ENCODE measurements around the gene FBH1. TPM values are rescaled to one million over a fixed set of nuclear protein-coding genes. Genes with fewer than 3 reads are reported as not detected.

The FBH1 gene
- total and polyA plus RNA-seq, 10 of the 15 experiments (the other 5 are each of a cell fraction or from before 2014, with no cell fraction given) = 6.1 to 67.6 (median 47.2) TPM

DNA sequence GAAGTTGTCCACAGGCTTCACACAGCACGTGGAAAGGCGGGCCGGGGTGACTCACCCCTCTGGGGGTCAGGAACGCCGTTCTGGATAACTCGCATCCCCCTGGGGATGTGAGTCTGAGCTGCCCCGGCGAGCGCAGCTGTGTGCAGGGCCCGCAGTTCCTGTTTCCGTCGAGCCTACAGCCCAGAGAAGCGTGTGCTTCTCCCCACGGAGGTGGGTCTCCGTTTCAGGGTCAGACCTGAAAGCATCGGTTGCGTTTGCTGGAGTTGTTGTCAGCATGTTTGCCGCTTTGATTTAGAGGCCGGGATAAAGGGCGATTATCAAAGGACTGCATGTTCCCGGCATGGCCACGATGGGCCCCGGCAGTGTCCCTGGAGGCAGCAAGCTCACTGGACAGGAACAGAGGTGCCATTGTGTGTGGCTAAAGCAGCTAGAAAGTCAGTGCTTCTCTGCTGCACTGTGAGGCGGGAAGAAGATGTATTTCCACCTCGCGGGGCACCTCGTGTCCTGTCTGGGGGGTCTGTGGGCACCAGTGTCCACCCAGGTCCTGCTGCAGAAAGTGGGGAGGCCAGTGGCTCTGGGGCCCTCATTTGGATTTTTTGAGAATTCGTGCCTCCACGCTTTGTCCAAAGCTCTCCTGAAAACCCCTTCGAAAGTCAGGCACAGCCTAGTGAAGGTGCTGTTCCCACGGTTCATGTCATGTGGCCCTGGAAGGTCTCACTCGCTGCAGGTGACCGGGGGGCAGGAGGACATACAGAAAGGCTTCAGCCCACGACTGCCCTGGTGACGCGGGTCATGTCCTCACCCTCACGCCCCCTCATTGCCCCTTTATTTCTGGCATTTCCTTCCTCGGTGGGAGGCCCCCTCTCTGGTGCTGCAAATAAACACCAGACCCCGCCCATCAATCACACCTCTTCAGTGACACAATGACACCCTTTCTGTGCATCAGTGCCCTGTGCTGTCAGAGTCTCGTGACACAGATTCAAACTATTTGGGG is 49.4 kb upstream of the FBH1 start (continued):
- TF ChIP-seq, protein P1, sequence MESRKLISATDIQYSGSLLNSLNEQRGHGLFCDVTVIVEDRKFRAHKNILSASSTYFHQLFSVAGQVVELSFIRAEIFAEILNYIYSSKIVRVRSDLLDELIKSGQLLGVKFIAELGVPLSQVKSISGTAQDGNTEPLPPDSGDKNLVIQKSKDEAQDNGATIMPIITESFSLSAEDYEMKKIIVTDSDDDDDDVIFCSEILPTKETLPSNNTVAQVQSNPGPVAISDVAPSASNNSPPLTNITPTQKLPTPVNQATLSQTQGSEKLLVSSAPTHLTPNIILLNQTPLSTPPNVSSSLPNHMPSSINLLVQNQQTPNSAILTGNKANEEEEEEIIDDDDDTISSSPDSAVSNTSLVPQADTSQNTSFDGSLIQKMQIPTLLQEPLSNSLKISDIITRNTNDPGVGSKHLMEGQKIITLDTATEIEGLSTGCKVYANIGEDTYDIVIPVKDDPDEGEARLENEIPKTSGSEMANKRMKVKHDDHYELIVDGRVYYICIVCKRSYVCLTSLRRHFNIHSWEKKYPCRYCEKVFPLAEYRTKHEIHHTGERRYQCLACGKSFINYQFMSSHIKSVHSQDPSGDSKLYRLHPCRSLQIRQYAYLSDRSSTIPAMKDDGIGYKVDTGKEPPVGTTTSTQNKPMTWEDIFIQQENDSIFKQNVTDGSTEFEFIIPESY (IDR thresholded peaks at IDR 0.05) = no peak
- TF ChIP-seq, protein P2, sequence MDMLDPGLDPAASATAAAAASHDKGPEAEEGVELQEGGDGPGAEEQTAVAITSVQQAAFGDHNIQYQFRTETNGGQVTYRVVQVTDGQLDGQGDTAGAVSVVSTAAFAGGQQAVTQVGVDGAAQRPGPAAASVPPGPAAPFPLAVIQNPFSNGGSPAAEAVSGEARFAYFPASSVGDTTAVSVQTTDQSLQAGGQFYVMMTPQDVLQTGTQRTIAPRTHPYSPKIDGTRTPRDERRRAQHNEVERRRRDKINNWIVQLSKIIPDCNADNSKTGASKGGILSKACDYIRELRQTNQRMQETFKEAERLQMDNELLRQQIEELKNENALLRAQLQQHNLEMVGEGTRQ (IDR thresholded peaks at IDR 0.05; ENCODE audit: borderline replicate concordance, low read depth, low read length) = no peak; the same call in 1 of the 2 replicates
- TF ChIP-seq, protein P3, sequence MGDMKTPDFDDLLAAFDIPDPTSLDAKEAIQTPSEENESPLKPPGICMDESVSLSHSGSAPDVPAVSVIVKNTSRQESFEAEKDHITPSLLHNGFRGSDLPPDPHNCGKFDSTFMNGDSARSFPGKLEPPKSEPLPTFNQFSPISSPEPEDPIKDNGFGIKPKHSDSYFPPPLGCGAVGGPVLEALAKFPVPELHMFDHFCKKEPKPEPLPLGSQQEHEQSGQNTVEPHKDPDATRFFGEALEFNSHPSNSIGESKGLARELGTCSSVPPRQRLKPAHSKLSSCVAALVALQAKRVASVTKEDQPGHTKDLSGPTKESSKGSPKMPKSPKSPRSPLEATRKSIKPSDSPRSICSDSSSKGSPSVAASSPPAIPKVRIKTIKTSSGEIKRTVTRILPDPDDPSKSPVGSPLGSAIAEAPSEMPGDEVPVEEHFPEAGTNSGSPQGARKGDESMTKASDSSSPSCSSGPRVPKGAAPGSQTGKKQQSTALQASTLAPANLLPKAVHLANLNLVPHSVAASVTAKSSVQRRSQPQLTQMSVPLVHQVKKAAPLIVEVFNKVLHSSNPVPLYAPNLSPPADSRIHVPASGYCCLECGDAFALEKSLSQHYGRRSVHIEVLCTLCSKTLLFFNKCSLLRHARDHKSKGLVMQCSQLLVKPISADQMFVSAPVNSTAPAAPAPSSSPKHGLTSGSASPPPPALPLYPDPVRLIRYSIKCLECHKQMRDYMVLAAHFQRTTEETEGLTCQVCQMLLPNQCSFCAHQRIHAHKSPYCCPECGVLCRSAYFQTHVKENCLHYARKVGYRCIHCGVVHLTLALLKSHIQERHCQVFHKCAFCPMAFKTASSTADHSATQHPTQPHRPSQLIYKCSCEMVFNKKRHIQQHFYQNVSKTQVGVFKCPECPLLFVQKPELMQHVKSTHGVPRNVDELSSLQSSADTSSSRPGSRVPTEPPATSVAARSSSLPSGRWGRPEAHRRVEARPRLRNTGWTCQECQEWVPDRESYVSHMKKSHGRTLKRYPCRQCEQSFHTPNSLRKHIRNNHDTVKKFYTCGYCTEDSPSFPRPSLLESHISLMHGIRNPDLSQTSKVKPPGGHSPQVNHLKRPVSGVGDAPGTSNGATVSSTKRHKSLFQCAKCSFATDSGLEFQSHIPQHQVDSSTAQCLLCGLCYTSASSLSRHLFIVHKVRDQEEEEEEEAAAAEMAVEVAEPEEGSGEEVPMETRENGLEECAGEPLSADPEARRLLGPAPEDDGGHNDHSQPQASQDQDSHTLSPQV (IDR thresholded peaks at IDR 0.05) = no peak
- TF ChIP-seq CBX3 (IDR thresholded peaks at IDR 0.05; ENCODE audit: borderline replicate concordance, low read depth) (no peak), FOS (IDR thresholded peaks at IDR 0.05; ENCODE audit: borderline replicate concordance, extremely low read depth, insufficient read length) (no peak), YY1 (IDR thresholded peaks at IDR 0.05; ENCODE audit: low read depth, low read length) (peak; percentile 46; the same call in 1 of the 2 replicates), TCF7 (IDR thresholded peaks at IDR 0.05; ENCODE audit: borderline replicate concordance) (no peak), EP300 (IDR thresholded peaks at IDR 0.05; ENCODE audit: borderline replicate concordance in 1 of 2, control insufficient read depth in 1 of 2, low read depth in 2 of 2, low read length in 2 of 2) (peak; percentile 33 to 51; a peak in 2 of 4 replicates), ZNF24 (IDR thresholded peaks at IDR 0.05) (no peak)
- TF ChIP-seq, protein P4, sequence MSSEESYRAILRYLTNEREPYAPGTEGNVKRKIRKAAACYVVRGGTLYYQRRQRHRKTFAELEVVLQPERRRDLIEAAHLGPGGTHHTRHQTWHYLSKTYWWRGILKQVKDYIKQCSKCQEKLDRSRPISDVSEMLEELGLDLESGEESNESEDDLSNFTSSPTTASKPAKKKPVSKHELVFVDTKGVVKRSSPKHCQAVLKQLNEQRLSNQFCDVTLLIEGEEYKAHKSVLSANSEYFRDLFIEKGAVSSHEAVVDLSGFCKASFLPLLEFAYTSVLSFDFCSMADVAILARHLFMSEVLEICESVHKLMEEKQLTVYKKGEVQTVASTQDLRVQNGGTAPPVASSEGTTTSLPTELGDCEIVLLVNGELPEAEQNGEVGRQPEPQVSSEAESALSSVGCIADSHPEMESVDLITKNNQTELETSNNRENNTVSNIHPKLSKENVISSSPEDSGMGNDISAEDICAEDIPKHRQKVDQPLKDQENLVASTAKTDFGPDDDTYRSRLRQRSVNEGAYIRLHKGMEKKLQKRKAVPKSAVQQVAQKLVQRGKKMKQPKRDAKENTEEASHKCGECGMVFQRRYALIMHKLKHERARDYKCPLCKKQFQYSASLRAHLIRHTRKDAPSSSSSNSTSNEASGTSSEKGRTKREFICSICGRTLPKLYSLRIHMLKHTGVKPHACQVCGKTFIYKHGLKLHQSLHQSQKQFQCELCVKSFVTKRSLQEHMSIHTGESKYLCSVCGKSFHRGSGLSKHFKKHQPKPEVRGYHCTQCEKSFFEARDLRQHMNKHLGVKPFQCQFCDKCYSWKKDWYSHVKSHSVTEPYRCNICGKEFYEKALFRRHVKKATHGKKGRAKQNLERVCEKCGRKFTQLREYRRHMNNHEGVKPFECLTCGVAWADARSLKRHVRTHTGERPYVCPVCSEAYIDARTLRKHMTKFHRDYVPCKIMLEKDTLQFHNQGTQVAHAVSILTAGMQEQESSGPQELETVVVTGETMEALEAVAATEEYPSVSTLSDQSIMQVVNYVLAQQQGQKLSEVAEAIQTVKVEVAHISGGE (CRISPR knock-in tag; IDR thresholded peaks at IDR 0.05) = peak; percentile 16; the same call in 1 of the 2 replicates
- TF ChIP-seq, protein P5, sequence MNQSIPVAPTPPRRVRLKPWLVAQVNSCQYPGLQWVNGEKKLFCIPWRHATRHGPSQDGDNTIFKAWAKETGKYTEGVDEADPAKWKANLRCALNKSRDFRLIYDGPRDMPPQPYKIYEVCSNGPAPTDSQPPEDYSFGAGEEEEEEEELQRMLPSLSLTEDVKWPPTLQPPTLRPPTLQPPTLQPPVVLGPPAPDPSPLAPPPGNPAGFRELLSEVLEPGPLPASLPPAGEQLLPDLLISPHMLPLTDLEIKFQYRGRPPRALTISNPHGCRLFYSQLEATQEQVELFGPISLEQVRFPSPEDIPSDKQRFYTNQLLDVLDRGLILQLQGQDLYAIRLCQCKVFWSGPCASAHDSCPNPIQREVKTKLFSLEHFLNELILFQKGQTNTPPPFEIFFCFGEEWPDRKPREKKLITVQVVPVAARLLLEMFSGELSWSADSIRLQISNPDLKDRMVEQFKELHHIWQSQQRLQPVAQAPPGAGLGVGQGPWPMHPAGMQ (IDR thresholded peaks at IDR 0.05; ENCODE audit: borderline replicate concordance) = no peak
- TF ChIP-seq, protein P6, sequence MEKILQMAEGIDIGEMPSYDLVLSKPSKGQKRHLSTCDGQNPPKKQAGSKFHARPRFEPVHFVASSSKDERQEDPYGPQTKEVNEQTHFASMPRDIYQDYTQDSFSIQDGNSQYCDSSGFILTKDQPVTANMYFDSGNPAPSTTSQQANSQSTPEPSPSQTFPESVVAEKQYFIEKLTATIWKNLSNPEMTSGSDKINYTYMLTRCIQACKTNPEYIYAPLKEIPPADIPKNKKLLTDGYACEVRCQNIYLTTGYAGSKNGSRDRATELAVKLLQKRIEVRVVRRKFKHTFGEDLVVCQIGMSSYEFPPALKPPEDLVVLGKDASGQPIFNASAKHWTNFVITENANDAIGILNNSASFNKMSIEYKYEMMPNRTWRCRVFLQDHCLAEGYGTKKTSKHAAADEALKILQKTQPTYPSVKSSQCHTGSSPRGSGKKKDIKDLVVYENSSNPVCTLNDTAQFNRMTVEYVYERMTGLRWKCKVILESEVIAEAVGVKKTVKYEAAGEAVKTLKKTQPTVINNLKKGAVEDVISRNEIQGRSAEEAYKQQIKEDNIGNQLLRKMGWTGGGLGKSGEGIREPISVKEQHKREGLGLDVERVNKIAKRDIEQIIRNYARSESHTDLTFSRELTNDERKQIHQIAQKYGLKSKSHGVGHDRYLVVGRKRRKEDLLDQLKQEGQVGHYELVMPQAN (conservative IDR thresholded peaks at IDR 0.05) = peak; percentile 38

All from GM12878 (cell line).